OCI-LY3 (cell line): Measurements from ENCODE around the gene MAN2A2.

Experiments used
- EZH2phosphoT487 ChIP-seq: fragments of 200-600 bp; shearing (Covaris generic); IDR thresholded peaks from 2 replicates; pipeline ENCODE4 v1.6.1; 2018; ENCODE audit warnings: antibody characterized with exemption, mixed run types, low read depth
- TF ChIP-seq, protein P1 (sequence below): fragments of 200-600, 300-600 bp; sonication (generic); IDR thresholded peaks from 2 replicates; pipeline ENCODE4 v1.5.1; 2014; ENCODE audit warnings: antibody characterized with exemption, low read length, low read depth

DNA sequence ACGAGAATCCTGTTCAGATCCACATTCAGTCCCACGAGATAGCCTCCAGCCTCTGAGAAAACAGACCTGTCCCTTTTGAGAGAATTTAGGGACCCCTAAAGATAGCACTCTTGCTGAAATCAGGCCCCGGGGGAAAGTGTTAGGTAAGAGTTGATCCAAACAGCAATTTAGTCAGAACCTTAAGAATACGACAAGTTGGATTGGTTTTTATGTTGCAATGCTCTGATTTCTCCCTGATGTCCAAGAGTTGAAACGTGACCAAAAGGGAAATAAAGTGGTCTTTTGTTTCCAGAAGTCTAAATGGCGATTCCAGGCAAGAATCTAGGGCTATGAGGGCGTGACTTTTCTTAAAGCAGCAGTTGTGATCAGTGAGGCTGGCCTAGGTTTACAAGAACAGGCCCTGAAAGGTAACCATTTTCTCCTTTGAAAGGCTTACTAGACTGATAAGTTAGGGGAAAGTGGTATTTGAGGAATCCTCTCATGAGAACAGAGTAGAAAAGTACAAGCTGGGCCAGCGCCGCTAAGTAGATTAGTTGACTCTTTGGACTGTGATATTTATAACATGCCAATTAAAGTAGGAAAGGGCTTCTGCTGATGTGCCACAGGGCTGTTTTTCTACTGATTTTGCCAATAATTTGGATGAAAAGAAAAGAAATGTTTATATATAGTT is 4.9 kb downstream of the MAN2A2 start:
- TF ChIP-seq, protein P1, sequence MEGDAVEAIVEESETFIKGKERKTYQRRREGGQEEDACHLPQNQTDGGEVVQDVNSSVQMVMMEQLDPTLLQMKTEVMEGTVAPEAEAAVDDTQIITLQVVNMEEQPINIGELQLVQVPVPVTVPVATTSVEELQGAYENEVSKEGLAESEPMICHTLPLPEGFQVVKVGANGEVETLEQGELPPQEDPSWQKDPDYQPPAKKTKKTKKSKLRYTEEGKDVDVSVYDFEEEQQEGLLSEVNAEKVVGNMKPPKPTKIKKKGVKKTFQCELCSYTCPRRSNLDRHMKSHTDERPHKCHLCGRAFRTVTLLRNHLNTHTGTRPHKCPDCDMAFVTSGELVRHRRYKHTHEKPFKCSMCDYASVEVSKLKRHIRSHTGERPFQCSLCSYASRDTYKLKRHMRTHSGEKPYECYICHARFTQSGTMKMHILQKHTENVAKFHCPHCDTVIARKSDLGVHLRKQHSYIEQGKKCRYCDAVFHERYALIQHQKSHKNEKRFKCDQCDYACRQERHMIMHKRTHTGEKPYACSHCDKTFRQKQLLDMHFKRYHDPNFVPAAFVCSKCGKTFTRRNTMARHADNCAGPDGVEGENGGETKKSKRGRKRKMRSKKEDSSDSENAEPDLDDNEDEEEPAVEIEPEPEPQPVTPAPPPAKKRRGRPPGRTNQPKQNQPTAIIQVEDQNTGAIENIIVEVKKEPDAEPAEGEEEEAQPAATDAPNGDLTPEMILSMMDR: no peak
- TF ChIP-seq EZH2phosphoT487: no peak
